ENCODE data around the gene IKZF1. TPM values are rescaled to one million over a fixed set of nuclear protein-coding genes. Genes with fewer than 3 reads are reported as not detected.
A peak's percentile ranks its signal among the peaks of the same experiment; 100 is the strongest.

Gene IKZF1
- total and polyA plus RNA-seq, 9 of the 15 experiments (the other 6 are each of a cell fraction or from before 2014, with no cell fraction given) = 12.6 to 85.3 (median 44.7) TPM

- no peak for TF ChIP-seq PREB (CRISPR knock-in tag; IDR thresholded peaks at IDR 0.05)
- TF ChIP-seq NR2C2 (CRISPR knock-in tag; IDR thresholded peaks at IDR 0.05) = no peak
- TF ChIP-seq NR2C2 (tag; IDR thresholded peaks at IDR 0.05) = peak; percentile 32; the same call in 1 of the 2 replicates
- no peak for TF ChIP-seq FOXJ3 (CRISPR knock-in tag; IDR thresholded peaks at IDR 0.05)
- peak in 1 of 2 experiments; percentile 86; a peak in 2 of 4 replicates for TF ChIP-seq HDAC1 (IDR thresholded peaks at IDR 0.05)
- no peak for TF ChIP-seq ZNF134 (CRISPR knock-in tag; conservative IDR thresholded peaks at IDR 0.05)
- TF ChIP-seq E2F3 (CRISPR knock-in tag; IDR thresholded peaks at IDR 0.05) = no peak
- TF ChIP-seq ZNF589 (CRISPR knock-in tag; IDR thresholded peaks at IDR 0.05; ENCODE audit: low read depth) = peak; percentile 71; the same call in 1 of the 2 replicates
- no peak for TF ChIP-seq RBM15 (IDR thresholded peaks at IDR 0.05; ENCODE audit: insufficient read depth, low read length)
- peak; percentile 89 for TF ChIP-seq MAFG (tag; conservative IDR thresholded peaks at IDR 0.05)
- TF ChIP-seq ETS1 (conservative IDR thresholded peaks at IDR 0.05; ENCODE audit: control insufficient read depth, low read depth, low read length) = no peak
- no peak for TF ChIP-seq KLF10 (CRISPR knock-in tag; IDR thresholded peaks at IDR 0.05)
- peak; percentile 33; the same call in 1 of the 2 replicates for TF ChIP-seq BHLHE40 (IDR thresholded peaks at IDR 0.05; ENCODE audit: low read length)
- TF ChIP-seq ILK (tag; IDR thresholded peaks at IDR 0.05; ENCODE audit: borderline replicate concordance, low read depth) = no peak
- no peak for TF ChIP-seq ZFP1 (CRISPR knock-in tag; IDR thresholded peaks at IDR 0.05)
- TF ChIP-seq BRCA1 (IDR thresholded peaks at IDR 0.05) = no peak
- TF ChIP-seq BRCA1 (CRISPR knock-in tag; IDR thresholded peaks at IDR 0.05) = no peak
- no peak for TF ChIP-seq EWSR1 (IDR thresholded peaks at IDR 0.05; ENCODE audit: borderline replicate concordance, low read depth, partially characterized antibody)
- peak; percentile 90 for TF ChIP-seq CBFA2T3 (IDR thresholded peaks at IDR 0.05)
- TF ChIP-seq SAP30 (IDR thresholded peaks at IDR 0.05; ENCODE audit: borderline replicate concordance, insufficient read depth, low read depth, low read length, poor library complexity, severe bottlenecking) = no peak
- no peak for TF ChIP-seq E2F1 (CRISPR knock-in tag; IDR thresholded peaks at IDR 0.05)
- no peak for TF ChIP-seq CBX8 (IDR thresholded peaks at IDR 0.05; ENCODE audit: borderline replicate concordance, extremely low read depth, low read depth, low read length, poor library complexity, severe bottlenecking)
- TF ChIP-seq NCOA4 (IDR thresholded peaks at IDR 0.05; ENCODE audit: partially characterized antibody) = no peak
- TF ChIP-seq PHB (CRISPR knock-in tag; IDR thresholded peaks at IDR 0.05) = no peak
- no peak for TF ChIP-seq POLR2H (tag; IDR thresholded peaks at IDR 0.05; ENCODE audit: low read depth)
Observed at GRCh38 chr7:50355817-50356178, 51.3 kb downstream of the IKZF1 start (continued).
